Retinal pigment epithelial cell (primary cell): ENCODE data around the gene MGAT4A.

ENCODE experiments used
- DNase-seq: peaks from one replicate; pipeline ENCODE4 v3.0.0-alpha.2; 2010; ENCODE audit warnings: low read depth
- H3K4me3 ChIP-seq: 2 replicates; pipeline ENCODE4 v1.5.1; 2011; ENCODE audit warnings: mild to moderate bottlenecking, low read length, control low read depth, moderate library complexity
- TF ChIP-seq, protein P1 (sequence below): conservative IDR thresholded peaks from 2 replicates; pipeline ENCODE4 v1.5.1; 2011; ENCODE audit warnings: low read depth, low read length, control low read depth, inconsistent platforms

MGAT4A gene

GRCh38 chr2:98648451-98648850 is 82.5 kb downstream of the MGAT4A start:
- no peak for DNase-seq
- no peak overlapping the region for H3K4me3 ChIP-seq
- TF ChIP-seq, protein P1, sequence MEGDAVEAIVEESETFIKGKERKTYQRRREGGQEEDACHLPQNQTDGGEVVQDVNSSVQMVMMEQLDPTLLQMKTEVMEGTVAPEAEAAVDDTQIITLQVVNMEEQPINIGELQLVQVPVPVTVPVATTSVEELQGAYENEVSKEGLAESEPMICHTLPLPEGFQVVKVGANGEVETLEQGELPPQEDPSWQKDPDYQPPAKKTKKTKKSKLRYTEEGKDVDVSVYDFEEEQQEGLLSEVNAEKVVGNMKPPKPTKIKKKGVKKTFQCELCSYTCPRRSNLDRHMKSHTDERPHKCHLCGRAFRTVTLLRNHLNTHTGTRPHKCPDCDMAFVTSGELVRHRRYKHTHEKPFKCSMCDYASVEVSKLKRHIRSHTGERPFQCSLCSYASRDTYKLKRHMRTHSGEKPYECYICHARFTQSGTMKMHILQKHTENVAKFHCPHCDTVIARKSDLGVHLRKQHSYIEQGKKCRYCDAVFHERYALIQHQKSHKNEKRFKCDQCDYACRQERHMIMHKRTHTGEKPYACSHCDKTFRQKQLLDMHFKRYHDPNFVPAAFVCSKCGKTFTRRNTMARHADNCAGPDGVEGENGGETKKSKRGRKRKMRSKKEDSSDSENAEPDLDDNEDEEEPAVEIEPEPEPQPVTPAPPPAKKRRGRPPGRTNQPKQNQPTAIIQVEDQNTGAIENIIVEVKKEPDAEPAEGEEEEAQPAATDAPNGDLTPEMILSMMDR = no peak

GRCh38 chr2:98647636-98648035 is 83.3 kb downstream of the MGAT4A start:
- no peak overlapping the region for H3K4me3 ChIP-seq
- TF ChIP-seq, protein P1 = no peak
- DNase-seq = no peak

DNA sequence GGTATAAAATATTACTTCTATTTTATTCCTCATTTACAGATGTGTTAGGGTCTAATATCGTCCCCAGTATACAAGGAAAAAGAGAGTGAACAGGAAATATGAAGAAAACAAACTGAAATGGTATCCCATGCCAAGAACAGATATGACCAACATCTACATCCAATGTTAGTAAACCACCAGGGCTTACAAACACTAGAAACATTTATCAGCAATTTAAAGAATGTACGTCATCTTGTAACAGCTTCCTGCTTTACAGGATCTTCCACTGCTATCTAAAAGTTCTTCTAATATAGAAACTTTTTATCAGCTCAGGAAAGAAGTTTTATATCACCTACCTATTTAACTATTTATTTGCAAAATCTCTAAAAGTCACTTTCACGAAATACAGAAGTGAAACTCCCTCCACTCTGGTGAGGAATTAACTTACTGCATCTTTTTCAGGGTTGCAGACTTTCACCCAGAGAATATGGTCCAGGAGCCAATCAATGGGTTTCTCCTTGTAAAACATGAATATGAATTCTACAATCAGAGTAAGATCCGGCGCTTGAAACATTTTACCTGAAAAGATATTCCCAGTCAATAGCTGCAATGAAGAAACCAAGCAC is 87.3 kb downstream of the MGAT4A start:
- DNase-seq = no peak
- TF ChIP-seq, protein P1 = no peak
- H3K4me3 ChIP-seq = no peak overlapping the region

- TF ChIP-seq, protein P1 = no peak
- H3K4me3 ChIP-seq = no peak overlapping the region
- no peak for DNase-seq
These were observed 93.4 kb downstream of the MGAT4A start for GRCh38 chr2:98637401-98638147.

DNA sequence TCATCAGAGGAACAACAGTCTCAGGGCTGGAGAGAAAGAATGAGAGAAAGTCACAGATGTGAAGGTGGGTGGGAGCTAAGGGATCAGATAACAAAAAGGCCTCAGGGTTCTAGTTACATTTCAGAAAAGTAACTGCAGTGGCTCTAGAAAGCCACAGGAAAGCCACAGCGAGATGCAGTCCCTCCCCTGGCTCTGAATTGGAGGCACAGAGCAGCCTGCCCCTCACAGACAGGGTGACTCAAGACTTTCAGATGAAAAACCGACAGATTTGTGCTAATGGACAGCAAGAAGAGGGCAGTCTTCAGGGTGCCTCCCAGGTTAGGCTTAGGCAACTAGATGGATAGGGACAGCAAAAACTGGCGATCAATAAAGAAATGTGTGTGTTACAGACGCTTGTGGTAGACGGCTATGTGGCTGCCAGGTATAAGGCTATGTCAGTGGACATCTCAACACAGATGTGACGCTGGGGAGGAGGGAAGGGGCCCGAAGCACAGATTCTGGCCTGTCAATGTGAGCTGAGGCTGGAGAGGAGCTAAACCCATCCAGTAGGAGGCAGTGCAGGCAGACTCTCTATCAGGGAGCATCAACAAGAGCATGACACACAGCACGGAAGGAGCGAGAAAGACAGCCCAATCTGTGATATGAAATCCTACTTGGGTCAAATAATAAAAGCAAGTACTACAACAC is 96.4 kb downstream of the MGAT4A start:
- TF ChIP-seq, protein P1 = peak; percentile 39
- DNase-seq = no peak
- H3K4me3 ChIP-seq = no peak overlapping the region

DNA sequence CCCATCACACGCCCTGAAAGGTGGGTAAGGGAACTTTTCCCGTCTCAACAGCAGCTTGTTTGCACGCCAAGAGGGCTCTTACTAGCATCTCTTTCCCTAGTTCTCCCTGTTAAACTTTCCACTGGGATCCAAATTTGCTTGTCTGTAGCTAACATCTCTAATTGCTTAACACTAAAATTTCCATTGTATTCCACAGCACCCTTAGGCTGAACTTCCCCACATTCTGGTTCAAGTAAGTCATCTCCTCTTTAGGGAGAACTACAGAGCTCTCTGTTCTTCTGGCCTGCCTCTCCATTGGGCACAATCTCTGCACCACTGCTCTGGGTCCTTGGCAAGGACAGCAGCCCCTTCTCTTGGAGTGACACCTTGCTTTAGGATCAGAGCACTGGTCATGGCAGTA is 98.6 kb downstream of the MGAT4A start:
- no peak overlapping the region for H3K4me3 ChIP-seq
- TF ChIP-seq, protein P1 = no peak
- no peak for DNase-seq

DNA sequence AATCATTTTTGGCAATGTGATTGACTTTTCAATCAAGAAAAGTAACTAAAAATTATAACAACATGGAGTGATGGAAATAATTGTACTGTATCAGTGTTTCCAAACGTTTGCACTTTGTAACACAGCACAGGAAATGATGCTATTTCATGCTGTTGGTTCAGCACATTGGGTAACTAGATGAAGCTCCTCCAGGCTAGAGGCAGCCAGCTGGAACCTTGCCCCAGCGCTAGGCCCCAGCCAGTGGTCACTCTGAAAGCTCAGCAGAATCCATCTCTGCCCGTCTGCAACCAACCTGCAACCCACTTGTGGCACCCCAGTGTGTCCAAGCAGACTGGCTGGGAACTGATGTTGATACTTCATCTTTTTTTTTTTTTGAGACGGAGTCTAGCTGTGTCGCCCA is 107.3 kb downstream of the MGAT4A start:
- no peak overlapping the region for H3K4me3 ChIP-seq
- TF ChIP-seq, protein P1 = no peak
- no peak for DNase-seq
